OCI-LY3 (cell line): ENCODE results near the gene TUBGCP4.

Experiments
- H2AFZ ChIP-seq: fragments of 200-600, 300-600 bp; shearing (Covaris generic); 2 replicates; pipeline ENCODE4 v1.6.0; 2014; ENCODE audit warnings: antibody characterized with exemption, low read depth, low read length
- H3K27ac ChIP-seq: fragments of 200-600, 300-600 bp; sonication (generic); 2 replicates; pipeline ENCODE4 v1.5.1; 2014; ENCODE audit warnings: mild to moderate bottlenecking, low read length, moderate library complexity, mixed read lengths
- H3K27me3 ChIP-seq: fragments of 200-600, 300-600 bp; sonication (generic); 2 replicates; pipeline ENCODE4 v1.6.1; 2014; ENCODE audit warnings: low read depth, low read length, mixed read lengths
- H3K36me3 ChIP-seq: fragments of 200-600, 300-600 bp; sonication (generic); replicated peaks from 2 replicates; pipeline ENCODE3; 2014; ENCODE audit warnings: low read depth, low read length, mixed read lengths
- H3K4me1 ChIP-seq: fragments of 300-600, 200-600 bp; sonication (generic); 2 replicates; pipeline ENCODE4 v1.6.1; 2014; ENCODE audit warnings: low read length, mixed read lengths
- H3K4me2 ChIP-seq: fragments of 200-600, 300-600 bp; sonication (generic); 2 replicates; pipeline ENCODE4 v1.6.1; 2014; ENCODE audit warnings: low read length, mixed read lengths
- H3K4me3 ChIP-seq: fragments of 300-600, 200-600 bp; sonication (generic); 2 replicates; pipeline ENCODE4 v1.5.1; 2014; ENCODE audit warnings: antibody characterized with exemption, mild to moderate bottlenecking, low read length, moderate library complexity
- H3K79me2 ChIP-seq: fragments of 300-600, 200-600 bp; shearing (Covaris generic); 2 replicates; pipeline ENCODE4 v1.6.1; 2014; ENCODE audit warnings: mild to moderate bottlenecking, low read length, mixed read lengths
- H3K9ac ChIP-seq: fragments of 300-600, 200-600 bp; shearing (Covaris generic); 2 replicates; pipeline ENCODE4 v1.6.0; 2014; ENCODE audit warnings: mild to moderate bottlenecking, low read length, moderate library complexity
- H3K9me3 ChIP-seq: fragments of 200-600, 300-600 bp; shearing (Covaris generic); 2 replicates; pipeline ENCODE4 v1.6.1; 2014; ENCODE audit warnings: low read length, mixed read lengths; ENCODE audit not compliant: insufficient read depth
- H4K20me1 ChIP-seq: fragments of 200-600, 300-600 bp; sonication (generic); 2 replicates; pipeline ENCODE4 v1.6.1; 2016; ENCODE audit warnings: low read length, mixed read lengths; ENCODE audit not compliant: insufficient read depth
- CTCF ChIP-seq: fragments of 200-600, 300-600 bp; sonication (generic); IDR thresholded peaks from 2 replicates; pipeline ENCODE4 v1.5.1; 2014; ENCODE audit warnings: antibody characterized with exemption, low read length, low read depth
- EZH2phosphoT487 ChIP-seq: fragments of 200-600 bp; shearing (Covaris generic); IDR thresholded peaks from 2 replicates; pipeline ENCODE4 v1.6.1; 2018; ENCODE audit warnings: antibody characterized with exemption, mixed run types, low read depth

TUBGCP4 gene

GRCh38 chr15:43434446-43434845, 63.5 kb downstream of the TUBGCP4 start:
- TF ChIP-seq EZH2phosphoT487 (no peak), CTCF (no peak)
- H3K27me3 ChIP-seq: no peaks in the 10 kb centered on the region
- H3K27ac ChIP-seq: no peak overlapping the region
- H4K20me1 ChIP-seq: 0 out of 2 replicates have a peak, but pooled peaks cover 4% of the 10 kb centered on the region
- H3K4me2 ChIP-seq: no peak overlapping the region
- no peak overlapping the region for H3K4me3 ChIP-seq
- H3K4me1 ChIP-seq: no peaks in the 10 kb centered on the region
- H3K79me2 ChIP-seq: no peaks in the 10 kb centered on the region
- H3K36me3 ChIP-seq: peaks cover 38% of the 10 kb centered on the region
- H3K9me3 ChIP-seq: no peaks in the 10 kb centered on the region
- no peak overlapping the region for H2AFZ ChIP-seq
- H3K9ac ChIP-seq: no peak overlapping the region

- Histone ChIP-seq H3K27ac (no peak overlapping the region), H3K9me3 (no peaks in the 10 kb centered on the region), H3K79me2 (no peaks in the 10 kb centered on the region), H3K4me1 (no peaks in the 10 kb centered on the region), H3K4me2 (no peak overlapping the region), H2AFZ (no peak overlapping the region), H4K20me1 (0 out of 2 replicates have a peak, but pooled peaks cover 4% of the 10 kb centered on the region), H3K36me3 (peaks cover 40% of the 10 kb centered on the region), H3K4me3 (no peak overlapping the region), H3K9ac (no peak overlapping the region), H3K27me3 (no peaks in the 10 kb centered on the region)
- TF ChIP-seq EZH2phosphoT487 (no peak), CTCF (no peak)
Observed at GRCh38 chr15:43436395-43436794, 65.5 kb downstream of the TUBGCP4 start.

- H3K27ac ChIP-seq: no peak overlapping the region
- no peaks in the 10 kb centered on the region for H4K20me1 ChIP-seq
- no peak overlapping the region for H3K9ac ChIP-seq
- H2AFZ ChIP-seq: no peak overlapping the region
- no peaks in the 10 kb centered on the region for H3K9me3 ChIP-seq
- no peak overlapping the region for H3K4me2 ChIP-seq
- no peaks in the 10 kb centered on the region for H3K4me1 ChIP-seq
- no peak overlapping the region for H3K4me3 ChIP-seq
- TF ChIP-seq CTCF (no peak), EZH2phosphoT487 (no peak)
- no peaks in the 10 kb centered on the region for H3K79me2 ChIP-seq
- no peaks in the 10 kb centered on the region for H3K27me3 ChIP-seq
- H3K36me3 ChIP-seq: peaks cover 20% of the 10 kb centered on the region
Observed at GRCh38 chr15:43439268-43439667, 68.4 kb downstream of the TUBGCP4 start.

GRCh38 chr15:43440721-43441281, 69.9 kb downstream of the TUBGCP4 start:
- Histone ChIP-seq H3K4me2 (no peak overlapping the region), H3K27ac (no peak overlapping the region), H4K20me1 (no peaks in the 10 kb centered on the region), H3K4me1 (no peaks in the 10 kb centered on the region), H2AFZ (no peak overlapping the region), H3K79me2 (no peaks in the 10 kb centered on the region), H3K36me3 (peaks cover 23% of the 10 kb centered on the region), H3K4me3 (no peak overlapping the region), H3K9me3 (no peaks in the 10 kb centered on the region), H3K27me3 (no peaks in the 10 kb centered on the region), H3K9ac (no peak overlapping the region)
- no peak for TF ChIP-seq EZH2phosphoT487
- peak; percentile 31 for TF ChIP-seq CTCF
